Skin of body (tissue), 3 donors: ENCODE results near the gene BCL7B. TPM values are rescaled to one million over a fixed set of nuclear protein-coding genes. Genes with fewer than 3 reads are reported as not detected.
"Not testable (repeated sequence)": the region's sequence is repeated elsewhere in the genome, so short reads cannot be mapped to it uniquely, and the experiment has no call there.

Experiments used
- DNase-seq: peaks from one replicate; lab custom pipeline; 2025; lab: John Stamatoyannopoulos, UW
- small RNA-seq: library from RNA; depleted of rRNA; stranded (forward); fragments of <200 nt; gene quantifications from one replicate; pipeline ENCODE3, GENCODE V24; 2014; ENCODE audit warnings: low replicate concordance
- total RNA-seq: library from RNA; depleted of rRNA; stranded (reverse); fragments of >200 nt; gene quantifications from one replicate; pipeline ENCODE4 v1.2.3, GENCODE V29; 2014

BCL7B gene
- total RNA-seq, 1 donor from 2014 or later, result 8.5 TPM

- DNase-seq, result no peak
Measured at GRCh38 chr7:73503229-73503628, 54.3 kb downstream of the BCL7B start.

DNA sequence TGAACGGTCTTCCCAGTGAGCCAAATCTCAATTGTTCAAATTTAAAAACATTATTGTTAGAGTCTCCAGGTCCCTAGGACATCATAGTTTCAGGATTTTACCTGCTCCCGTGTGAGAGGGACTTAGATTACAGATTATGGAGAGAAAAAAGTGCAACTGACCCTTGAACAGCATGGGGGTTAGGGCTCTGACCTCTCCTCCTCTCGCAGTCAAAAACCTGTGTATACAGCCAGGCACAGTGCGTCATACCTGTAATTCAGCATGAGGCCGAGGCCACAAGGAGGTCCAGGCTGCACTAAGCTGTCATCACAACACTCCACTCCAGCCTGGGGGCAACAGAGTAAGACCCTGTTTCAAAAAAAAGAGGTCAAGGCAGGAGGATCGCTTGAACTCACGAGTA lies 60.9 kb downstream of the BCL7B start:
- no peak for DNase-seq

DNA sequence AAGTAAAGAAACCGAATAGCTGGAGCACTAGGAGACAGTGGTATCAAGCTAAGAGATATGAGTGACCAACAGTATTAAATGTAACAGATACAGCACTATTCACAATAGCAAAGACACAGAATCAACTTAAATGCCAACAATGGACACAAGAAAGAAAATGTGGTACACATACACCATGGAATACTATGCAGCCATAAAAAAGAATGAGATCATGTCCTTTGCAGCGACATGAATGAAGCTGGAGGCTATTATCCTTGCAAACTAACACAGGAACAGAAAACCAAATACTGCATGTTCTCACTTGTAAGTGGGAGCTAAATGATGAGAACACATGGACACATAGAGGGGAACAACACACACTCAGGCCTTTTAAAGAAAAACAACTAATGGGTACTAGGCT lies 62.0 kb downstream of the BCL7B start:
- DNase-seq, result not testable (repeated sequence)

DNA sequence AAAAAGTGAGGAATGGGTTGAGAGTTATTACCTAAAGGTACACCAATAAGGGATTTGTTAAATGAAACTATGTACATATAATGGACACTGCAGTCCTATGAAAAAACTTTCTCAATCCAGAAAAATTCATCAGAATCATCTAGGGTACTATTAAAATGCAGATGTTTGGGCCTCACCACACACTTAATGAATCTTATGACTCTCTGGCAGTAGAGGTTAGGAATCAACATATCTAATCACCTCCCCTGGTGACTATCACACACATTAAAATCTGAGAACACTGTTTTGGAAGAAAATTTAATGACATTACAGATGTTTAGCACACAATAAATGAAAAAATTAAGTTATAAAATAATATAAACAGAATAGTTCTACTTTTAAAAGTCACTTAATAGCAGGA lies 67.5 kb downstream of the BCL7B start:
- DNase-seq, result no peak

DNA sequence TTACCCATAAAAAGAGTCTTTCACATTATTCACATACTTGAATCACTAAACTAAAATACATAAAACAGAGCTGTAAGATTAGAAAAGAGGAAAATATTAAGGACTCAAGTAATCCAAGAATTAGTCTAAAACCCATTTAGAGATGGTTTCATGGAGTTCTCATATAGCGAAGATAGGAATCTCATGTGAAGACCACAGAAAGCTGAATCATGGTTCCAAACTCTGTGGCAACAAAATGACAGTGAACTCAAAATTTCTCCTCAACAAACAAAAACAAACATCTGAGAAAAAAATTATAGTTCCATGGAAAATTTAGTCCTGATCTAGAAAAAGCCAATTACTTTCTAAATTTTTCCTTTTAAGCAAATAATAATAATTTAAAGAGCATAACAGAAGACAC lies 70.0 kb downstream of the BCL7B start:
- no peak for DNase-seq

Small RNA genes lying within 50 kb of the gene (small RNA-seq; reads per million reads assigned to genes)
- not detected for gene RNU6-1198P

Other genes with a start within 250 kb of the BCL7B start
- gene NSUN5, start 248.9 kb downstream of the BCL7B start, total RNA-seq, result 9.4 TPM
- 0.20 TPM for gene TRIM50, start 229.6 kb downstream of the BCL7B start, total RNA-seq
- not detected for gene FKBP6, start 229.5 kb downstream of the BCL7B start, total RNA-seq
- gene FZD9, start 123.9 kb downstream of the BCL7B start, total RNA-seq, result 1.4 TPM
- gene BAZ1B, start 35.4 kb downstream of the BCL7B start, total RNA-seq, result 43.1 TPM
- gene TBL2, start 20.9 kb upstream of the BCL7B start, total RNA-seq, result 33.2 TPM
- 22.3 TPM for gene MLXIPL, start 66.8 kb upstream of the BCL7B start, total RNA-seq
- 3.6 TPM for gene VPS37D, start 110.1 kb upstream of the BCL7B start, total RNA-seq
- 3.4 TPM for gene DNAJC30, start 125.8 kb upstream of the BCL7B start, total RNA-seq
- 28.0 TPM for gene BUD23, start 125.9 kb upstream of the BCL7B start, total RNA-seq
- 8.5 TPM for gene STX1A, start 162.0 kb upstream of the BCL7B start, total RNA-seq
- gene ABHD11, start 181.1 kb upstream of the BCL7B start, total RNA-seq, result 8.0 TPM
- gene CLDN3, start 212.6 kb upstream of the BCL7B start, total RNA-seq, result 0.20 TPM